Glutamatergic neuron (in vitro differentiated cells): ENCODE data around the gene AUTS2. TPM values are rescaled to one million over a fixed set of nuclear protein-coding genes. Genes with fewer than 3 reads are reported as not detected.

Experiments used
- DNase-seq: peaks from one replicate; pipeline ENCODE4 v3.0.0; 2022
- H3K27ac Mint-ChIP-seq: one replicate; pipeline ENCODE4 v1.8.0; 2020; ENCODE audit warnings: mild to moderate bottlenecking, mixed read lengths, inconsistent platforms; ENCODE audit not compliant: unreplicated experiment
- H3K27me3 Mint-ChIP-seq: one replicate; pipeline ENCODE4 v1.8.0; 2020; ENCODE audit warnings: mild to moderate bottlenecking, moderate library complexity, mixed read lengths, inconsistent platforms; ENCODE audit not compliant: unreplicated experiment
- H3K36me3 Mint-ChIP-seq: one replicate; pipeline ENCODE4 v1.8.0; 2020; ENCODE audit warnings: mild to moderate bottlenecking, mixed read lengths, inconsistent platforms; ENCODE audit not compliant: unreplicated experiment
- H3K4me1 Mint-ChIP-seq: one replicate; pipeline ENCODE4 v1.8.0; 2020; ENCODE audit warnings: mild to moderate bottlenecking, low read depth, mixed read lengths, inconsistent platforms; ENCODE audit not compliant: unreplicated experiment
- H3K4me3 Mint-ChIP-seq: one replicate; pipeline ENCODE4 v1.8.0; 2020; ENCODE audit warnings: mild to moderate bottlenecking, mixed read lengths, inconsistent platforms; ENCODE audit not compliant: unreplicated experiment
- H3K9me3 Mint-ChIP-seq: one replicate; pipeline ENCODE4 v1.8.0; 2020; ENCODE audit warnings: mild to moderate bottlenecking, moderate library complexity, mixed read lengths, inconsistent platforms; ENCODE audit not compliant: unreplicated experiment
- total RNA-seq: library from RNA; stranded (reverse); fragmentation: NEBNext Ultra II Directional; extraction: Animal tissue kit (Norgen Biotek cat#: 25700); gene quantifications from one replicate; pipeline ENCODE4 v1.2.1, GENCODE V29; 2021; ENCODE audit not compliant: unreplicated experiment
- TF ChIP-seq, protein P1 (sequence below): fragments of 200-600 bp; sonication (generic); IDR thresholded peaks from one replicate; pipeline ENCODE4 v1.5.0; 2021; ENCODE audit not compliant: partially characterized antibody, unreplicated experiment

Gene AUTS2
- total RNA-seq, 1 donor from 2014 or later = 300 TPM

DNA sequence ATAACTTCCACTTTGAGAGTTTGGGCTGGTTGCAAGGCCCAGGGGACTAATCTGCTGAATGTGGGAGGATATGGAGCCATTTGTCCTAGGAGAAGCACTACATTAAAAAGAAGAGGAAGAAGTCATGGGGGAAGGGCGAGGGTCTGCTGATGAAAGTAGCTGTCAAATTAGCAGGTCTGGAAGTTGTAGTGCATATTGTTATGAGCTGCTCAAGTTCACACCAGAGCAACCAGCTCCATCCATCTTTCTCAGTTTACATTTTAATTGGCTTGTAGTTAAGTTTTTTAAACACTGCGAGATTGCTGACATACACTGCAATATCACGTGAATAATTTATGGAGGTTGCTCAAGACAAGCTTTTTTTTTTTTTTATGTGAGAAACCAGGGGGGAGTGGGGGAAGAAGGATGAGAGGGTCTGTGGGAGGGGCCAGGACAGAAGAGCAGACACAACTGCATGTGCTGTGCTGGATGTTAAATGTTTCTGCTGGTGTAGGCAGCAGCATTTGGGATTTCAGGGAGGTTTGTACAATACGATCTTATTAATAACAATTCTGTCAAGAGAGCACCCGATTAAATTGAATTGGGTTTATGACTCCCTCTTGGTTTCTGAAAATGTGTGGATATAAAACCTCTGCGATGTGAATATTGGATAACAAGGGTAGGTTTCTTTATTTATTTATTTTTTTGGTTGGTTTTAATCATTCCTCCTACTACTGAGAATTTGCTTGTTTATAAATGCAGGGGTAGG, 774.7 kb downstream of the AUTS2 start:
- peak; percentile 23 for DNase-seq
- no peaks in the 10 kb centered on the region for H3K36me3 Mint-ChIP-seq
- peaks cover 16% of the 10 kb centered on the region for H3K9me3 Mint-ChIP-seq
- H3K27ac Mint-ChIP-seq = peak overlapping the region; percentile 71
- H3K4me3 Mint-ChIP-seq = peak overlapping the region; percentile 70
- peaks cover 59% of the 10 kb centered on the region for H3K4me1 Mint-ChIP-seq
- TF ChIP-seq, protein P1, sequence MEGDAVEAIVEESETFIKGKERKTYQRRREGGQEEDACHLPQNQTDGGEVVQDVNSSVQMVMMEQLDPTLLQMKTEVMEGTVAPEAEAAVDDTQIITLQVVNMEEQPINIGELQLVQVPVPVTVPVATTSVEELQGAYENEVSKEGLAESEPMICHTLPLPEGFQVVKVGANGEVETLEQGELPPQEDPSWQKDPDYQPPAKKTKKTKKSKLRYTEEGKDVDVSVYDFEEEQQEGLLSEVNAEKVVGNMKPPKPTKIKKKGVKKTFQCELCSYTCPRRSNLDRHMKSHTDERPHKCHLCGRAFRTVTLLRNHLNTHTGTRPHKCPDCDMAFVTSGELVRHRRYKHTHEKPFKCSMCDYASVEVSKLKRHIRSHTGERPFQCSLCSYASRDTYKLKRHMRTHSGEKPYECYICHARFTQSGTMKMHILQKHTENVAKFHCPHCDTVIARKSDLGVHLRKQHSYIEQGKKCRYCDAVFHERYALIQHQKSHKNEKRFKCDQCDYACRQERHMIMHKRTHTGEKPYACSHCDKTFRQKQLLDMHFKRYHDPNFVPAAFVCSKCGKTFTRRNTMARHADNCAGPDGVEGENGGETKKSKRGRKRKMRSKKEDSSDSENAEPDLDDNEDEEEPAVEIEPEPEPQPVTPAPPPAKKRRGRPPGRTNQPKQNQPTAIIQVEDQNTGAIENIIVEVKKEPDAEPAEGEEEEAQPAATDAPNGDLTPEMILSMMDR = no peak
- H3K27me3 Mint-ChIP-seq = peaks cover 4% of the 10 kb centered on the region

DNA sequence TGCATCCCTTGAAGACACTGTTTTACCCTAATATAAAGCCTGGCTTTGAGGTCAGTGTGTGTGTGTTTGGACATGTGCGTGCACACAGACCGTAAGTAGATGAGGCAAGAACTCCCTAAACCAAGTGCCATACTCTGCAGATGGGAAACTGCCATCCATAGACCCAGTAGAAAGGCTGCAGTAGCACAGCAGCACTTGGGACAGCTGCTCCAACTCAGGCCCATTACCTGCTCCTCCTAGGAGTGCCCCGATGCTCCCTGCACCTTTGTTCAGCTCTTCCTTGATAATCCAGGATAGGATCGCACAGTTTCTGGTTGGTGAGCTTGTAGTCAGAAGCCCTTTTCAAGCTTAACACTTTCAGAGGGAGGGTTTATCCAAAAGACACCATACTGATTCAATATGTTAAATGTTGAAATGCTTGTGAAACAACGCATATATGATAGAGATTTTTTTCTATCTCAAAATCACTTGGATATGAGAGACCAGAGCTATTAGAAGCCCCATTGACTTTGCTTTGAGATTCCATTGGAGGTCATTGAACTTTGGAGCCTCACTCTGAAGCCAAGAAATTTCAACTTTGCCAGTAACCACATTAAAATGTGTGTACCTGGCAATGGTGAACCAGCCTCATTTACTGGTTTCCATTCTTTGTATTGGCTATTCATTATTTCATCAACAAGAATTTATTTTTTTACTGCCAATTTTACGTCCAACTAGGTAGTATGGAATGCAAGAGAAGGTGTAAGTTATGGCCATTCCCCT, 776.7 kb downstream of the AUTS2 start:
- Mint-ChIP-seq H3K4me3 (no peak overlapping the region), H3K36me3 (no peaks in the 10 kb centered on the region), H3K4me1 (peaks cover 64% of the 10 kb centered on the region), H3K27ac (peak overlapping the region; percentile 21), H3K27me3 (peaks cover 4% of the 10 kb centered on the region), H3K9me3 (peaks cover 16% of the 10 kb centered on the region)
- TF ChIP-seq, protein P1 = no peak
- DNase-seq = no peak

DNA sequence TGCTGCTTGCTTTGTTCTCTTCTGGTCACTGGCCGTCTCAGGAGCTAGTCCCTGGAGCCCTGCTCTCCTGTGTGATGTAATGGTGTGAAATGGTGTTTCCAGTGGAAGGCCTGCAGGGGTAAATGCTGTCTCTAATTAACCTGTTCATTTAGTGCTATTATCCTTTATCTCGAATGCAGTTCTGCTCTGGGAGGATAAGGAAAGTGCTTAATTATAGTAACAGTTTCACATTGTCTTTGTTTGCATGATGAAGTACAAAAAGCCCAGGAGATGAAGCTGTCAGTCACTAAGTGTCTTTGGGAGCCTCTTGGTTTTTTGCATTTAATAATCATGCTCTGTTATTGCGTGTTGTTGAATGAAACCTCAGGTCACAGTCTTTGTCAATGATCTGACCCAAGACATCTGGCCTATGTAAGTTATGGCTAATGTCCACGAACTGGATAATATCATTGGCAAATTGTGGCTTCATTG, 778.3 kb downstream of the AUTS2 start:
- Mint-ChIP-seq H3K4me3 (peak overlapping the region; percentile 39), H3K27me3 (peaks cover 4% of the 10 kb centered on the region), H3K4me1 (peaks cover 60% of the 10 kb centered on the region), H3K9me3 (peaks cover 13% of the 10 kb centered on the region), H3K27ac (peak overlapping the region; percentile 94), H3K36me3 (no peaks in the 10 kb centered on the region)
- TF ChIP-seq, protein P1 = no peak
- DNase-seq = peak; percentile 64

DNA sequence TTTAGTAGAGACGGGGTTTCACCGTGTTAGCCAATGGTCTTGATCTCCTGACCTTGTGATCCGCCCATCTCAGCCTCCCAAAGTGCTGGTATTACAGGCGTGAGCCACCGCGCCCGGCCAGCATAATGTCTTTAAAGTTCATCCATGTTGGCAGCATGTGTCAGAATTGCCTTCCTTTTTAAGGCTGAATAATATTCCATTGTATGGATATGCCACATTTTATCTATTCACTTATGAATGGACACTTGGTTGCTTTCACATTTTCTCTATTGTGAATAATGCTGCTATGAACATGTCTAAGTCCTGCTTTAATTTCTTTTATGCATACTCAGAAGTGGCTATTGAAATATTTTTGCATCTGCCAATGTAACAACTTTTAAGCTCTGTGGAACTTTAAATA, 779.7 kb downstream of the AUTS2 start:
- peaks cover 7% of the 10 kb centered on the region for H3K9me3 Mint-ChIP-seq
- no peaks in the 10 kb centered on the region for H3K36me3 Mint-ChIP-seq
- no peak overlapping the region for H3K27ac Mint-ChIP-seq
- TF ChIP-seq, protein P1 = no peak
- H3K4me1 Mint-ChIP-seq = peaks cover 51% of the 10 kb centered on the region
- H3K4me3 Mint-ChIP-seq = no peak overlapping the region
- no peak for DNase-seq
- H3K27me3 Mint-ChIP-seq = peaks cover 4% of the 10 kb centered on the region

DNA sequence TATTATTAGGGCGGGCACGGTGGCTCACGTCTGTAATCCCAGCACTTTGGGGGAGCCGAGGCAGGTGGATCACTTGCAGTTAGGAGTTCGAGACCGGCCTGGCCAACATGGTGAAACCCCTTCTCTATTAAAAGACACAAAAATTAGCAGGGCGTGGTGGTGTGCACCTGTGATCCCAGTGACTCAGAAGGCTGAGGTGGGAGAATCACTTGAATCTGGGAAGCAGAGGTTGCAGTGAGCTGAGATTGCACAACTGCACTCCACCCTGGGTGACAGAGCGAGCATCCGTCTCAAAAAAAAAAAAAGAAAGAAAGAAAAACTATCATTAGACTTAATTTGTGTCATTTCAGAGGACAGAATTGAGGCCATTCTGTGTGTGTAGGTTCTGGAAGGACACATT, 780.9 kb downstream of the AUTS2 start:
- Mint-ChIP-seq H3K4me3 (no peak overlapping the region), H3K36me3 (no peaks in the 10 kb centered on the region), H3K9me3 (peaks cover 6% of the 10 kb centered on the region), H3K27ac (no peak overlapping the region), H3K4me1 (peaks cover 53% of the 10 kb centered on the region), H3K27me3 (peaks cover 4% of the 10 kb centered on the region)
- TF ChIP-seq, protein P1 = no peak
- no peak for DNase-seq
